Psoas muscle (tissue), 8 donors: ENCODE measurements around the gene DPT. TPM values are rescaled to one million over a fixed set of nuclear protein-coding genes. Genes with fewer than 3 reads are reported as not detected.

ENCODE experiments used
- ATAC-seq, 4 donors: fragments of 200-7000 bp; cut with Tn5 transposase; one replicate each; pipeline ENCODE4 v1.9.1; 2020; ENCODE audit warnings: moderate library complexity in 3 of 4, mild to moderate bottlenecking in 2 of 4
- DNase-seq, 2 donors: peaks; one replicate each; pipeline ENCODE4 v3.0.0-alpha.2; 2020
- H3K27ac ChIP-seq: fragments of 200-600 bp; one replicate; pipeline ENCODE4 v1.8.0; 2022
- H3K27me3 ChIP-seq, 3 donors: fragments of 200-600 bp in 1 of 3; one replicate each; pipeline versions ENCODE4 v1.6.1 to v1.8.0; 2013 to 2022; ENCODE audit warnings: low read length in 2 of 3, mild to moderate bottlenecking in 2 of 3, moderate library complexity in 1 of 3; ENCODE audit not compliant: insufficient read depth in 3 of 3
- H3K36me3 ChIP-seq, 2 donors: fragments of 200-600 bp in 1 of 2; one replicate each; pipeline versions ENCODE4 v1.6.1 to v1.8.0; 2013 to 2022; ENCODE audit warnings: low read depth in 1 of 2, mild to moderate bottlenecking in 1 of 2, moderate library complexity in 1 of 2; ENCODE audit not compliant: insufficient read depth in 1 of 2
- H3K4me1 ChIP-seq: fragments of 200-600 bp; one replicate; pipeline ENCODE4 v1.8.0; 2022
- H3K4me3 ChIP-seq: fragments of 200-600 bp; one replicate; pipeline ENCODE4 v1.8.0; 2022; ENCODE audit warnings: mild to moderate bottlenecking
- H3K9me3 ChIP-seq: fragments of 200-600 bp; one replicate; pipeline ENCODE4 v1.8.0; 2022
- WGBS, 3 donors: extraction: QIAGEN DNeasy Blood & Tissue Kit; methylation state at CpG; one replicate each; pipeline versions ENCODE4 v1.1.6 to v1.1.7; 2013; 5-methylcytosine and 5-hydroxymethylcytosine counted together
- intact Hi-C, 2 donors: fragments of 100-400 bp; cut with DNase I; formaldehyde crosslinking; loops; one replicate each; pipeline versions ENCODE4 v1.11.0 to v1.14.2; 2022
- polyA plus RNA-seq, 3 donors: library from polyadenylated mRNA; stranded (reverse); fragments of 200-250 nt; gene quantifications; one replicate each; pipeline ENCODE4 v1.2.3, GENCODE V29; 2013
- total RNA-seq, 4 donors: library from RNA; stranded (reverse); fragmentation: NEBNext Ultra II Directional in 2 of 4; extraction: Animal tissue kit (Norgen Biotek cat#: 25700) in 2 of 4; gene quantifications; one replicate each; pipeline versions ENCODE4 v1.2.1 to v1.2.4, GENCODE V29; 2021 to 2023
- TF ChIP-seq, protein P1 (sequence below): fragments of 200-600 bp; IDR thresholded peaks from one replicate; pipeline ENCODE4 v1.8.0; 2022; ENCODE audit warnings: antibody characterized with exemption
- donor health status: healthy with polysubstance abuse.
- donor health status: DM: no; HTN: no; CAD: no; lungs with moderate emphysema.
- donor health status: Bipolar disorder and iron deficiency.
- donor health status: healthy.
- donor health status: DM: yes; HTN: yes; CAD: no.
- donor health status: DM: no; HTN: no; CAD: no.
- donor health status: DM: no; HTN: no; CAD: no.
- donor health status: DM: yes; HTN: yes; CAD: no.

Gene DPT
- total and polyA plus RNA-seq, 7 donors, result 8.5 to 39.4 (median 9.3) TPM

DNA sequence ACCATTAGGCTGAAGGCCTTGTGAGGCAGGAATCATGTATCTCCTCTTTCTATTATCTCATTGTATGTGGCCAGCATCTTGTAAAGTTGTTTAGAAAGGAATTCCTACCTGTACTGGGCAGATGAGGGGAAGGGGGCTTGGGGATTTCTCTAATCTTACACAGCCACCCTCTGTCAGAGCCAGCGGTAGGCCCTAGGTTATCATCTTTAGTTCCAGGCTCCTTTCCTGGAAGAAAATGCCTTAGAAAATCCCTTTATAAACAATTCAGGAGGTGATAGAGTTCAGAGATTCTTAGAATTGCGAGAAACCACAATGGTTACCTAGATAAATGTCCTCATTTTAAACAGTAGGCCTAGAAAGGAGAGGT lies 35.2 kb downstream of the DPT start:
- no peaks in the 10 kb centered on the region for H3K36me3 ChIP-seq
- intact Hi-C loops, result loop anchor here in 1 of 2 donors (10.0 kb wide), 1 partner anchor 49 kb away; no protein-coding TSS in a partner anchor
- no peak for DNase-seq
- no peaks in the 10 kb centered on the region for H3K9me3 ChIP-seq
- TF ChIP-seq, protein P1, sequence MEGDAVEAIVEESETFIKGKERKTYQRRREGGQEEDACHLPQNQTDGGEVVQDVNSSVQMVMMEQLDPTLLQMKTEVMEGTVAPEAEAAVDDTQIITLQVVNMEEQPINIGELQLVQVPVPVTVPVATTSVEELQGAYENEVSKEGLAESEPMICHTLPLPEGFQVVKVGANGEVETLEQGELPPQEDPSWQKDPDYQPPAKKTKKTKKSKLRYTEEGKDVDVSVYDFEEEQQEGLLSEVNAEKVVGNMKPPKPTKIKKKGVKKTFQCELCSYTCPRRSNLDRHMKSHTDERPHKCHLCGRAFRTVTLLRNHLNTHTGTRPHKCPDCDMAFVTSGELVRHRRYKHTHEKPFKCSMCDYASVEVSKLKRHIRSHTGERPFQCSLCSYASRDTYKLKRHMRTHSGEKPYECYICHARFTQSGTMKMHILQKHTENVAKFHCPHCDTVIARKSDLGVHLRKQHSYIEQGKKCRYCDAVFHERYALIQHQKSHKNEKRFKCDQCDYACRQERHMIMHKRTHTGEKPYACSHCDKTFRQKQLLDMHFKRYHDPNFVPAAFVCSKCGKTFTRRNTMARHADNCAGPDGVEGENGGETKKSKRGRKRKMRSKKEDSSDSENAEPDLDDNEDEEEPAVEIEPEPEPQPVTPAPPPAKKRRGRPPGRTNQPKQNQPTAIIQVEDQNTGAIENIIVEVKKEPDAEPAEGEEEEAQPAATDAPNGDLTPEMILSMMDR, result no peak
- no peak for ATAC-seq
- no peak overlapping the region for H3K4me3 ChIP-seq
- H3K27ac ChIP-seq, result no peak overlapping the region
- H3K4me1 ChIP-seq, result no peaks in the 10 kb centered on the region
- WGBS, 3 donors, result 96 to 99% (median 99%) methylated on average over 2 of the region's 2 CpGs
- no peaks in the 10 kb centered on the region for H3K27me3 ChIP-seq

DNA sequence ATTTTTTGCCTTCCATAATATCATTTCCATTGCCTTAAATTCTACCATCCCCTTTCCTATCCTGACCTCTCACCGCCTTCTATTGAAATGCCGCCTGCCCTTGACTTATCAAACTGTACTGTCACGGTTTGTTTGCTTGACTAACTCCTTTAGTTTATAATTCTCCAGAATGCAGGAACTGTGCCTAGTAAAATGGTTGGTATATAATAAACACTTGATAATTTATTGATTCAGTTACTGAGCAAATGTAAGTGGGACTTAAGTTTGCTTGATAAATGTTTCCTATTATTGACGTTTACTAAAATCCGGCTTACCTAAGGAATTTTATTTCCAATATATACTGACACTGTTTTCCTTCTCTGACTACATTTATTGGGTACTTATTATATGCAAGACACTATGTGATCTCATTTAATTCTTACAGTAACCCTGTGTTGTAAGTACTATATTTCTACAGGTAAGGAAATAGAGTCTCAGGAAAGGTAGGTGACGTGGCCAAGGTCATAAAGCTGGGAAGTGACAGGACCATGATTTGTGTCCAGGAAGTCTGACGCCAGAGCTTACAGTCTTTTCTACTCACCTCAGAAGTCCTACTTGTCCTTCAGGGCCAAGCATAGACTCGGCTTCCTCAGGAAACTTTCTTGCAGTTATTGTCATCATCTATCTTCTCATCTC lies 35.7 kb downstream of the DPT start:
- Histone ChIP-seq H3K4me3 (no peak overlapping the region), H3K4me1 (no peaks in the 10 kb centered on the region), H3K27ac (no peak overlapping the region), H3K27me3 (no peaks in the 10 kb centered on the region), H3K9me3 (no peaks in the 10 kb centered on the region), H3K36me3 (no peaks in the 10 kb centered on the region)
- ATAC-seq, result no peak
- TF ChIP-seq, protein P1, result no peak
- DNase-seq, result no peak
- intact Hi-C loops, result loop anchor here in 1 of 2 donors (10.0 kb wide), 1 partner anchor 49 kb away; no protein-coding TSS in a partner anchor
- WGBS, 3 donors, result 84 to 96% (median 95%) methylated on average over 8 of the region's 8 CpGs

DNA sequence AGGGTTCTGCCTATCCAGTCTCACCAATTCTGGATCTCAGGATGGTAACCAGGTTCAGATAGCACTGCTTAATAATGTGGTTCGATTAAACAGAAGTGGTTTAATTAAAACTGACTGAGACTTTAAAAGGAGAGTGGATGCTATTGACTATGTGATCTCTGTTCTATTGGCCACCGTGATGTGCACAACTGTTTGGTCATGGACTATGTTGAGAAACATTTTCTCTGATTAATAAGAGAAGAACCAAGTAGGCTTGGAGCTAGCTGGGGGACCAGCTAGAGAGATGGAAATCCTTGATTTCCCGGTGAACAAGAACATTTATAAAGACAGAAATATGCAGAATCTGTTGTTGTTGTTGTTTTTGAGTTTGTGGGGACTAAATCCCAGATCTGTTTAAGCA lies 36.5 kb downstream of the DPT start:
- intact Hi-C loops, result loop anchor here in 1 of 2 donors (10.0 kb wide), 1 partner anchor 48 kb away; no protein-coding TSS in a partner anchor
- 88 to 94% (median 92%) methylated on average over 3 of the region's 3 CpGs for WGBS, 3 donors
- Histone ChIP-seq H3K36me3 (no peaks in the 10 kb centered on the region), H3K27ac (no peak overlapping the region), H3K4me1 (no peaks in the 10 kb centered on the region), H3K4me3 (no peak overlapping the region), H3K9me3 (no peaks in the 10 kb centered on the region), H3K27me3 (no peaks in the 10 kb centered on the region)
- no peak for ATAC-seq
- DNase-seq, result no peak
- TF ChIP-seq, protein P1, result no peak

DNA sequence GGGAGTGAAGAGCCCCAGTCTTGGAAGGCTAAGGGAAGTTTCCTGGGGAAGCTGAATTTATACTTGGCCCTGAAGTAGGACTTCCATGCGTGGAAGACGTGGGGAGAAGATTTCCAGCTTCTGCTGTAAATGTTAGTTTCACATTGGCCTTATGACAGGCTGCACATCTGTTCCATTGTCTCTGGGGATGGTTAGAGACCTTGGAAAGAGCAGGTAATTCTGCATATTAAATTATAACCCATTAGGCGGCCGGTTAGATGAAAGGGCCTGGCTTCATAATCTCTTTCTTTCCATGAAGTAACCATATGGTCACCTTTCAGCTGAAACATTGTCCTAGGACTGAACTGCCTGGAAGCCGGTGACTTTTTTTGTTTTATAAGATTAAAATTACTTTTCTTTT lies 37.5 kb downstream of the DPT start:
- 67 to 75% (median 68%) methylated on average over 5 of the region's 5 CpGs for WGBS, 3 donors
- H3K4me1 ChIP-seq, result no peaks in the 10 kb centered on the region

More for the DNA sequence above, 37.5 kb downstream of the DPT start:
- TF ChIP-seq, protein P1, result no peak
- no peak overlapping the region for H3K27ac ChIP-seq
- H3K9me3 ChIP-seq, result no peaks in the 10 kb centered on the region
- ATAC-seq, result no peak
- H3K36me3 ChIP-seq, result no peaks in the 10 kb centered on the region
- H3K4me3 ChIP-seq, result no peak overlapping the region
- no peaks in the 10 kb centered on the region for H3K27me3 ChIP-seq
- no peak for DNase-seq
- intact Hi-C loops, result loop anchor here in 1 of 2 donors (10.0 kb wide), 1 partner anchor 47 kb away; no protein-coding TSS in a partner anchor
